Activated T-cell treated with anti-CD3 and anti-CD28 coated beads for 48 hours (primary cell): ENCODE measurements around the gene FOXB2.
"Not testable (repeated sequence)": the region's sequence is repeated elsewhere in the genome, so short reads cannot be mapped to it uniquely, and the experiment has no call there.

ENCODE experiments used
- DNase-seq: peaks from one replicate; pipeline ENCODE4 v3.0.0-alpha.2; 2020; ENCODE audit warnings: low read depth

FOXB2 gene

DNA sequence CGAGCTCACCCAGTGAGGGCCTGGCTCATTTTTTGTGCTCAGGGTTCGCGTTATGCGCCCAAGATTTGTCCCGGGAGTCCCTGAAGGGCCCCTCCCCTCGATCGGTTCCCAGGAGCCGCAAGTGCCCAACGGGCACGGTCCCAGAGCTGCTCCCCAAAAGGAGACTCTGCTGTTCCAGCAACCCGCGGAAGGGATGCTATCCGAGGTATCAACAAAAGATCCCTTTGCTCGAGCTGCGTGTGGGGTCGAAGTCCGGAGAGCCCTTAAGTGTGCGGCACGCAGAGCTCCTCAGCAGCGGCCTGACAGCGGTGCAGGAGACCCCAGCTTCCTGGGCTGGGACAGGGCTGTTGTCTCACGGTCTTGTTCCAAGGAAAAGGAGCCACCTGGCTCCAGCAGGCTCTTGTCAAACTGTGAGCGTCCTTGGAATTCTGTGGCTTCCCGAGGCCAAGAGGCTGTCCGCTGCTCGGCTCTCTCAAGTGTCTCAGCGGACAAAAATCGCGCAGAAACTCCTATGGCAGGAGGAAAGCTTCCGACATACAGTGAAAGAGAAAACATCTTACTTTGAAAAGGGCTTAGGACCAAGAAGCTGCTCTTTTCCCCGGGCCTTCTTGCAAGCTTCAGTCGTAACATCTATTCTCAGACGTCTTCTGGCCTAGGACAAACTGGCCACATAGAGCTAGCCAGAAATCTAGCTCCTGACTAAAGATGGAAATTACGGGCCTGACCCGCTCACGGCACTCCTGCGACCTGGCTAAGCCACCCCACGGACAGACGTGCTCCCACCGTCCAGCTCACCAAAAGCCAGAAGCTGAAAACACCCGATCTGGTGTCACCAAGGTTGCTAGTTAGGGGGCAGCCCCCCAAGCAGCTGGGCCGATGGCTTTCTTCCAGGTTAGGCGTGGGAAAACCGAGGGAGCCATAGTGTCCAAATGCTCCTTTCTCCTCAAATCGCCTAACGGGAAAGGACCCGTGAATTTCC, 2.6 kb upstream of the FOXB2 start:
- no peak for DNase-seq

- DNase-seq = no peak
Measured at GRCh38 chr9:77017505-77017894, 2.0 kb upstream of the FOXB2 start.

- DNase-seq = no peak
Measured at GRCh38 chr9:77018058-77018968, 1.1 kb upstream of the FOXB2 start.

DNA sequence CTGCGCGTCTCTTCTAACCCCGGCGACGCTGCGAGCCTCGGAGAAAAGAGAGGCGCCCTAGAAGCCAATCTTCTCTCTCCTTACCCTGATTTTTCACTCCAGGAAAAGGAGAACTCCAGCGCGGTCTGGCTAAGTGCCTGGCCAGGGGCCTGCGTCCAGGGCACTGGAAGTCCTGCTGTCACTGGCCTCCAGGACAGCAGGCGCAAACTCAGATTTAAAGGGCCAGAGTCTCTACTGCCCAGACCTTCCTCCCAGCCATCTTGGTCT, 553 bp upstream of the FOXB2 start:
- no peak for DNase-seq

- DNase-seq = no peak
Measured at GRCh38 chr9:77019926-77020412, 514 bp downstream of the FOXB2 start.

- DNase-seq = no peak
Measured at GRCh38 chr9:77020413-77021290, 1.2 kb downstream of the FOXB2 start.

DNA sequence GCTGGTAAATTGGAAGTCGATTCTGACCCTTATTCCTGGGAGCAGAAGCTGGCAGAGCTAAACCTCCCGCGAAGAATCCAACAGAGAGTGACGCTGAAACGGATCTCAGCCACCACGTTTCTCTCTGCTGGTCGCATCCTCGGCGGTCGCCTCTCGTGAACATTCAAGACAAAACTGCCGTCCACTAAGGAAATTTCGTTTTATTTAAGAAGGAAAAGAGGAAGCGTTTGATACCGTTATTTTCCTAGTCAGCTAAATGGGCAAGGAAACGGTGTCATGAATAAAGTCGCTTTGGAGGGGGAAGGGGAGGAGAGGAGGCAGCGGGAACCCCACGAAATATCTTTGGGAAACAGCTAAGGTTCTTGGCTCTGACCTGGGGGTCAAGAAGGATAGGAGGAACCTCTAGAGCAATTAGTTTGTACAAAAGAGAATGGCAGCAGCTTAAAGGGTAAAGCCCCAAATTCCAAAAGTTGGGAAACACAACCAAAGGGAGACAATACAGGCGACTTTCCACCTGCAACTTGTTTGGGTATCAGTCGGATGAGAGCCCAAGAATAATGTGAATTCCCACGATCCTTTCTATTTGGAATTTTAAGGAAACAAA, 1.9 kb downstream of the FOXB2 start:
- DNase-seq = no peak

GRCh38 chr9:77021922-77022782, 2.7 kb downstream of the FOXB2 start:
- no peak for DNase-seq

DNA sequence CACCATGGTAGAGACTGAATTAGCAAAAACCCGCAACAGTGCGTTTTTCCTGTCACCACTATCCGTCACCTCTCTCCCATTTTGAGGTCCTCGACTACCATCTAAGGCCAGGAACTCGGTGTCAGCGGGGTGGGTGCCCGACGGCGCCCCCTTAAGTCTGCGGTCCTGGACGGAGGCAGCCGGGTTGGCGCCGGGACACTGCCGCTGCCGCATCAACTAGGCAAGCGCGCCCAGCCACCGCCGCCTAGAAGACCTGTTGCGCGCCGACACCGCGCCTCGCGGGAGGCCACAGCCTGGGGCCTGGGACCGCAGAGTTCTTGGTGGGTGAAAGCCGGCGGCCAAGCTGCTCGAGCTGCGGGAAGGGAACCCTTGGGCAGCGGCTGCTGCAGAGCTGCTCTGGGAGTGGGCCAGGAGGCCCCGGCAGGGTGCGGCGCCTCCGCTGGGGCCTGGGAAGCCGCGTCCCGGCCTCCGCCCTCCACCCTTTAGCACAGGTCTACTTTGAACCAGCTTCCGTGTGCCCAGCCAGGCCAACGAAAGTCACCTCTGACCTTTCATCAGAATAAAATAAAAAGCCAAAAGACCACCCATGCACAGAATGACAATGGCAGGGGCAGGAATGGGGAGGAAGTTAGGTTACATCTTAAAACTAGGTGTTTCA, 3.5 kb downstream of the FOXB2 start:
- no peak for DNase-seq

GRCh38 chr9:77023726-77024125, 4.3 kb downstream of the FOXB2 start:
- no peak for DNase-seq

DNA sequence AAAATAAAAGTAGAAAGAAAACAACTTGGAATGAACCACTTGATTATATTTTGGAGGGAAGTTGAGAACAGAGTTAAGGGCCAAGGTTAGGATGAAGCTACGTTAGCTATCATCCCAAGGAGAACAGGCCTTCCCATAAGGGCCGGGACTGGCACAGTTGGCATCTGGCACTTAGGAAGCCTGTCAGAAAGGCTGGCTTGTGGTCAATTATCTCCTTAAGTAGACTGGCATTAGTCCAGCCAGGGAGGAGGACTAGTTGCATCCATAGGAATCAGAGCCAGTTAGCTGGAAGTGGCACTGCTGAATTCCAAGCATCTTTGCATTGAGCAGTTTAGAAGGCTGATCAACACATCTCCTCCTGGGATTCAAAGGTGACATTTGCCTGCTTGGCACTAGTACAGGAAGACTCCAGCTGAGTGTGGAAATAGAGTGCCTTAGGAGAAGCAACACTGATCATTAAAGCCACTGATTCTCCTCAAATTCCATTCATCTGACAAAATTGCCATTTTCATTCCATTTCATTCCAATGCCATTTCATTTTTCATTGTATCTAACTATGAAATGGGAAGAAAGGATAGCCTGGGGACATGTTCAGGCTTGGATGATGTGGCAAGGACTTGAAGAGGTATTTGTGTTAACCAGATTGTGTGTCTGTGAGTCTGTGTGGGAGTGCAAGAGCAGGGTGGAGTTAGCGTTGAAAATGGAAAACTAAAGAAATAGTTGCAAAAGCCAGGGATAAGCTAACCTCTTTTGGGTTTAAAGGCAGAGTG, 5.5 kb downstream of the FOXB2 start:
- no peak for DNase-seq

DNA sequence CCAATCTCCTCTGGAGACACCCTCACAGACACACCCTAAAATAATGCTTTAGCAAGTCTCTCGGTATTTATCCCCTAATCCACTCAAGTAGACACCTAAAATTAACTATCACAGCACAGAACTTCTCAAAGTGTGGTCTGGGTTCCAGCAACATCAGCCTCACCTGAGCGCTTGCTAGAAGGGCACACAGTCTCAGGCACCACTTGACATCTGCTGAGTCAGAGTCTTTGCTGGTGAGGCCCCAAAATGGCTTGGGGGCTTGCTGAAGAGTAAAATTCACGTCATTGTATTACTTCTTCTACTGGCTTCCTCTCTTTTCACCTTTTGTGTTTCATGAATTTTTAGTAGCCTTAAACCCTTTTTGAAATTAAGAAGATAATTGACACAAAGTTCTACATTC, 9.0 kb downstream of the FOXB2 start:
- DNase-seq = no peak

DNA sequence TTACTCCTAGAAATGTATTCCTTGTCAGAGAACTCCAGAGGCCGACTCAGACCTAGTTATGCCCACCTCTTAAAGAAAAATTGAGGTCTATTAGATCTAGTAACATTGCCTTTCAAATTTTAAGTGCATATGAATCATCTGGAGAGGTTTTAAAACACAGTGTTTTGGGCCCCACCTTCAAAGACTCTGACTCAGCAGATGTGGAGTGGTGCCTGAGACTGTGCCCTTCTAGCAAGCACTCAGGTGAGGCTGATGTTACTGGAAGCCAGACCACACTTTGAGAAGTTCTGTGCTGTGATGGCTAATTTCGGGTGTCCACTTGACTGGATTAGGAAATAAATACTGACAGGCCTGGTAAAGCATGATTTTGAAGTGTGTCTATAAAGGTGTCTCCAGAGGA, 10.6 kb downstream of the FOXB2 start:
- no peak for DNase-seq

- no peak for DNase-seq
Measured at GRCh38 chr9:77038281-77039036, 19.0 kb downstream of the FOXB2 start.

- no peak for DNase-seq
Measured at GRCh38 chr9:77040340-77040739, 20.9 kb downstream of the FOXB2 start.

DNA sequence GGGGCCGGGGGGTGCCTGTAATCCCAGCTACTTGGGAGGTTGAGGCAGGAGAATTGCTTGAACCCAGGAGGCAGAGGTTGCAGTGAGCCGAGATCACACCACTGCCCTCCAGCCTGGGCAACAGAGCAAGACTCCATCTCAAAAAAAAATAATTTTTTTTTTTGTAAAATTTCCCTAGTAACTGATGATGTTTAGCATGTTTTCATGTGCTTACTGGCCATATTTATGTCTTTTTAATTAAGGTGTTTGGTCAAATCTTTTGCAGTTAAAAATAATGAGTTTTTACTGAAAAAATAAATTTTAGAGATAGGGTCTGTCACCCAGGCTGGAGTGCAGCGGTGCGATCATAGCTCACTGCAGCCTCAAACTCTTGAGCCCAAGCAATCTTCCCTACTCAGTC, 24.3 kb downstream of the FOXB2 start:
- DNase-seq = not testable (repeated sequence)

DNA sequence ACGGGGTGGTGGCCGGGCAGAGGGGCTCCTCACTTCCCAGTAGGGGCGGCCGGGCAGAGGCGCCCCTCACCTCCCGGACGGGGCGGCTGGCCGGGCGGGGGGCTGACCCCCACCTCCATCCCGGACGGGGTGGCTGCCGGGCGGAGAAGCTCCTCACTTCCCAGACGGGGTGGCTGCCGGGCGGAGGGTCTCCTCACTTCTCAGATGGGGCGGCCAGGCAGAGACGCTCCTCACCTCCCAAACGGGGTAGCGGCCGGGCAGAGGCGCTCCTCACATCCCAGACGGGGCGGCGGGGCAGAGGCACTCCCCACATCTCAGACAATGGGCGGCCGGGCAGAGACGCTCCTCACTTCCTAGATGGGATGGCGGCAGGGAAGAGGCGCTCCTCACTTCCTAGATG, 41.2 kb downstream of the FOXB2 start:
- DNase-seq = not testable (repeated sequence)

GRCh38 chr9:77063645-77064285, 44.3 kb downstream of the FOXB2 start:
- DNase-seq = no peak
